Suppressor macrophage treated with lipopolysaccharide for 4 hours (primary cell): ENCODE results near the gene DNAJC6.
"Not testable (repeated sequence)": the region's sequence is repeated elsewhere in the genome, so short reads cannot be mapped to it uniquely, and the experiment has no call there.

Experiments
- DNase-seq: peaks from one replicate; pipeline ENCODE4 v3.0.0-alpha.2; 2020

DNAJC6 gene

DNA sequence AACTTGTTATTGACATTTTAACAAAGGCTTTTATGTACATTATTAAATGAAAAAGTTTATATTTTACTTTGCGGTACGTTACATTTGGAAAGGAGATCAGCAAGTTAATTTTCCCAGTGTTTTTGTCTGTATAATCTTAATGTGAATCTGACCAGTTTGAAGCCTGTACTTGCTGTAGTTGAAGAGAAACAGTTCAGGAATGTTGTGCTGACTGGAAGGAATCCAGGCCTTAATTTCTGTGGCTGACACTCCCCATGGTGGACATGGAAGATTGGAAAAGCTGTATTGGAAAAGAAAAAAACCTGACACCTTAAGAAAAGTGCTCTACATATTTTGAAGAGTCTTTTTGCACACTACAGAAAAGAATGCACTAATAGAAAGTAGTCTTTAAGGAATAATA, 126.6 kb downstream of the DNAJC6 start:
- no peak for DNase-seq

DNA sequence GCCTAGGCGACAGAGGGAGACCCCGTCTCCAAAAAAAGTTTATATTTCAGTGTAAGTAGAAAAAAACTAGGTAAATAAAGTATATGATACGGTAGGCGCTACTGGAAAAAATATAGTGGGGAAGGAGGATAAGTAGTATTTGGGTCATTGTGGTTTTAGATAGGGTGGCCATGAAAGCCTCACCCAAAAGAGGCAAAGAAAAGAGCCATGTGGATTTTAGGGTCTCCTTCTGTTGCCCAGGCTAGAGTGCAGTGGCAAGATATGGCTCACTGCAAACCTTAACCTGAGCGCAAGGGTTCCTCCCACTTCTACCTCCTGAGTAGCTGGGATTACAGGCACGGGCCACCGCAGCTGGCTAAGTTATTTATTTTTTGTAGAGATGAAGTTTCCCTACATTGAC, 128.3 kb downstream of the DNAJC6 start:
- DNase-seq = no peak

DNA sequence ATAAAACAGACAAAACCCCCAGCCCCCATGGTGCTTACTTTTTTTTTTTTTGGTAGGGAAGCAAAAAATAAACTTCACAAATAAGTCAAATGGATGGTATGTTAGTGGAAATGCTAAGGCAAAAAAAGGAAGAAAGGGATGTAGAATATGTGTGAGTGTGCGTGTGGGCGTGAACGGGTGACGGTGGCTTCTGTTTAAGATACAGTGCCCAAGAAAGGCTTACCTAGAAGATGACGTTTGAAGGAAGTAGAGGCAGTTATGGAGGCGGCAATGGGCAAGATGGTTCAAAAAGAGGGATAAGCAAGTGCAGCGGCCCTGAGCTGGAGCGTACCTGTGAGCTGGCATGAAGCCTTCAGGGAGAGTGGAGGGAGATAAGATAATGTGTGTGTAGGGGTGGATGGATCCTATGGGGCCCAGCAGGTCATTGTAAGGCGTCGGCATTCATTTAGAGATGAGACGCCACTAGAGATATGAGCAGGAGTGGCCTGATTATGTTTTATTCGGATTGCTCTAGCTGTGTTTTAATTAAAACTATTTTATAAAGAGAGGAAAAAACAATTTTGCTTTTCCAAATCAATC, 131.1 kb downstream of the DNAJC6 start:
- DNase-seq = no peak

DNA sequence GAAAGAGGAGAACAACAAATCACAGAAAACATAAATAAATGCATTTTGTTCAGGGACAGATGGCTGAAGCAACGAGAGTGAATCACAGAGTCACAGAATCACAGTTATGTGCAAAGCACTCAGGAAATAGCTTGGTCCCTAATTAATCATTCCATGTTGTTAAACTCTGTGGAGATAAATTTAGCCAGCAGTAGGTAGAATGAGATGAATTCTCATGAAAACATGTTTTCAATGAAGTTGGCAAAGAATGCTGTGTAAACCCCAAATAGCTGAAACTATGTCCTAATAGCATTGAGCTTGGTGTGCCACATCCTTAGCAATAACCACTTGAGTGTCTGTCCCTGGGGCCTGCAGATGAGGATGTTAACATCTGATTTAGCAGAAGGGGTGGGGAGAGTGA, 131.6 kb downstream of the DNAJC6 start:
- DNase-seq = no peak

DNA sequence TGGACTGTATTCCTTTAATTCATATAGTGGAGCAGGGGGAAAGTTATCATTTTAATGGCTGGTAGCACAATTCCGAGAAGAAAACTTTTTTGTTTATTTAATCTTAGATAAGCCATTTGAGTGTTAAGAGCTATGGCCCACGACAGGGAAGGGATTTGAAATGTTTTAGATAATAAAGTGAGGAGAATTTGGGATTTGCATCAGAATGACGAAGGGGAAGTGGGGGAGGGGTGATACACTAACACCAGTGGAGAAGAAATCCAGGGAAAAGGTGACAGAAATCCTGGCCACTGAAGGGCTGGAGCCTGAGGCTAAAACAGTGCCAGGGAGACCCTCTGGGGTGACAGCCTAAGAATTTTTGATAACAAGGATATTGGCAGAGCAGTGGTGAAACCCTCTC, 132.1 kb downstream of the DNAJC6 start:
- DNase-seq = no peak

DNA sequence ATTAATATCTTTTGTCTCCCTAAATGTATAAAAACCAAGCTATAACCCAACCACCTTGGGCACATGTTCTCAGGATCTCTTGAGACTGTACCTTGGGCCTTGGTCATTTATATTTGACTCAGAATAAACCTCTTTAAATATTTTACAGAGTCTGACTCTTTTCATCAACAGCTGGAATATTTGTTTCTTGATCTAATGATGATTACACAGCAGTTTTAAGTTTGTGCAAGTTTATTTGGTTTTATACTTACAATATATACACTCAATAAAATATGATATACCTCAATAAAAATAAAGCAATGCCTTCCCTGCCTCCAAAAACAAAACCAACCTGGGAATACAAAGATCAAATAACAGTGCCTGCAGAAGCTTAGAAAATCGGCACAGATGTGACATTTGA, 133.1 kb downstream of the DNAJC6 start:
- DNase-seq = no peak

DNA sequence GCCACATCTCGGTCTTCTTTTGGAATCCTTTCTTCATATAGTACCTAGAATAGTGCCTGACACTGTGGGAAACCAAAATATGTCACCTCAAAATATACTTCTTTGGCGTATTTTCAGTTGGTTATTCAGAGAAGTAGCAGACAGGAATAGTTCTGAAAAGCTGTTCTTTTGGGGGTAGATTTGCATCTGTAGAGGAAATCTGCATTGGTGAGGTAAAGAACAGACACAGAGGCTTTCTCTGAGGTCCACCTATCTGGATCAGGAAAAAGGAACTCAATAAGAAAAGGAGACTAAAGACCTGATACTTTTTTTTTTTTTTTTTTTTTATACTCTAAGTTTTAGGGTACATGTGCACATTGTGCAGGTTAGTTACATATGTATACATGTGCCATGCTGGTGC, 134.3 kb downstream of the DNAJC6 start:
- no peak for DNase-seq

DNA sequence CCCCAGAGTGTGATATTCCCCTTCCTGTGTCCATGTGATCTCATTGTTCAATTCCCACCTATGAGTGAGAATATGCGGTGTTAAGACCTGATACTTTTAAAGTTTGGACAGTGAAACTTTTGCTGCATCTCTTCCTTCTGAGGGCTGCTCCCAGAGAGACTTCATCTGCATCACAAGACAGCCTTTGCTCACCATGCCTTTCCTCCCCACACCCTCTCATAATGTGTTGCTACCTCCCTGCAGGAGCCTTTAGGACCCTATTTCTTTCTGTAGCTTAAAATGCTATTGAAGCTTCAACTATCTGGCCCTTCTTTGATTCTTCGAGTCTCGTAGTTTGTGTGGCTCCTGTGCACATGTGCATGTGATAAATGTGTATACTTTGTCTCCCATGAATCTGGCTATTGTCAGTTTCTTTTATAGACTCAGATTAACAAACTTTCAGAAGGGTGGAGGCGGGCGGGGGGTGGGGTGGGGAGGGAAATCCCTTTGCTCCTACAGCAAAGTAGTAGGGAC, 134.8 kb downstream of the DNAJC6 start:
- no peak for DNase-seq

DNA sequence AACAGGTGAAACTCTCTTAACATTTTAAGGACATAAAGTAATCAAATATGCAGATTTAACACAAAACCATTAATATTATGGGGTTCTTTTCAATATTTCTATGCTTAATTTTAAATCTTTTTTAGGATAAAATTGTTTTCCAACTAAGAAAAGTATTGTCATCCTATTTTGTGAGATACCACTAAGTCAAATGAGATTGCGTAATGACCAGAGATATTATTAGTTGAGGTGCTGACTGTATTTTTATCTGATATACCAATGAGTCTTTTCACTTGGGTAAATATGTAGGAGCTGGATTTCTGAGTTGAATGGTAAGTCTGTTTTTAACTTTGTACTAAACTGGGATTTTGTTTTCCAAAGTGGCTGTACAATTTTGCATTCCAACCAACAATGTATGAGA, 136.5 kb downstream of the DNAJC6 start:
- no peak for DNase-seq

DNA sequence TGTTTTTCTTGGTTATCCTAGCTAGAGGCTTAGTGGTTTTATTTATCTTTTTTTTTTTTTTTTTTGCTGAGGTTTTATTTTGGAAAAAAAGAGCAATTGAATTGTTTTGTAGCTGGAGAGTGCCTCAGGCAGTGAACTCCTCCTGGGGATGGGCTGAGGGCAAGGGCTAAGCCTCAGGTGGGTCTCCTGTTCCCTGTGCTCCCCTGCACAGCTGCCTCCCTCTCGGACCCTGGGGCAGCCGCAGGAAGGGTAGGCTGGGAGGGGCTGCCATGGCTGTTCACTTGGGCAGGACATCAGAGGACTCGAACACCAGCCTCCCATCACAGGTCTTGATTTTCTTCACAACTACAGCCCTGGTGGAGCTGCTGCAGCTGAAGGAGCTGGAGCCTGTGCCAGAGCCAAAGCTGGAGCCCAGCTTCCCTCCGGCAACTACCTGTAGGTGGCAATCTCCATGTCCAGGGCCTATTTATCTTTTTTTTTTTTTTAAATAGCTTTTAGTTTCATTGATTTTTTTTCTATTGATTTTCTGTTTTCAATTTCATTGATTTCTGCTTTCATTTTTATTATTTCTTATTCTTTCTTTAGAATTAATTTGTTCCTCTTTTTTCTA, 140.0 kb downstream of the DNAJC6 start:
- no peak for DNase-seq

DNA sequence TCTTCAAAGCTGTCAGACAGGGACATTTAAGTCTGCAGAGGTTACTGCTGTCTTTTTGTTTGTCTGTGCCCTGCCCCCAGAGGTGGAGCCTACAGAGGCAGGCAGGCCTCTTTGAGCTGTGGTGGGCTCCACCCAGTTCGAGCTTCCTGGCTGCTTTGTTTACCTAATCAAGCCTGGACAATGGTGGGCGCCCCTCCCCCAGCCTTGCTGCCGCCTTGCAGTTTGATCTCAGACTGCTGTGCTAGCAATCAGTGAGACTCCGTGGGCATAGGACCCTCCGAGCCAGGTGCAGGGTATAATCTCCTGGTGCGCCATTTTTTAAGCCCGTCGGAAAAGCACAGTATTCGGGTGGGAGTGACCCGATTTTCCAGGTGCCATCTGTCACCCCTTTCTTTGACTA, 146.3 kb downstream of the DNAJC6 start:
- not testable (repeated sequence) for DNase-seq

DNA sequence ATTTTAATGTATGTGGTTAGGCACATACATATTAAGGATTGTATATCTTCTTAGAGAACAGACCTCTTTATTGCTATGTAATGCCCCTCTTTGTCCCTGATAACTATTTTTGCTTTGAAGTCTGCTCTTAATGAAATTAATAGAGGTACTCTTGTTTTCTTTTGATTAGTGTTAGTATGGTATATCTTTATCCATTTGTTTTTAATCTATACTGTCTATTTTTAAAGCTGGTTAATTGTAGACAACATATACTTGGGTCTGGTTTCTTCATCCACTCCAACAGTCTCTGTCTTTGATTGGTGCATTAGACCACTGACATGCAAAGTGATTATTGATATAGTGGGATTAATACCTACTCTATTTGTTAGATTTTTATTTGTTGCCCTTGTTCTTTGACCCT, 147.1 kb downstream of the DNAJC6 start:
- DNase-seq = no peak

DNA sequence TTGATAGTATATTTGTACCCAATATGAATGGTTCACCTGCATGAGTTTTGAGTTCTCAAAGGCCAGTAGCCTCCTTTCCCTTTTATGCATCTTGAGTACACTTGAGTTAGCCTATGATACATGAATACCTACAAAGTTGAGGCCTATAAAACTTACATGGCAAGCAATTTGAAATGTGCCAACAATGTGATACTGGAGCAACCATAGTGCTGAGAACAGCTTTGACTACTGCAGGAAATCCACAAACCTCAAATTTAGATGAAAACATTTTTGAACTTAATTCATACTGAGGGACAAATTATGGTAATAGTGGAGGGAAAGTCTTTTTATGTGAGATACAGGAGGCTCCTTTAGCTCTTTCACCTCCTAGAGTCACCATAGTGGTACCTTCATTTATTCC, 148.5 kb downstream of the DNAJC6 start:
- DNase-seq = no peak

DNA sequence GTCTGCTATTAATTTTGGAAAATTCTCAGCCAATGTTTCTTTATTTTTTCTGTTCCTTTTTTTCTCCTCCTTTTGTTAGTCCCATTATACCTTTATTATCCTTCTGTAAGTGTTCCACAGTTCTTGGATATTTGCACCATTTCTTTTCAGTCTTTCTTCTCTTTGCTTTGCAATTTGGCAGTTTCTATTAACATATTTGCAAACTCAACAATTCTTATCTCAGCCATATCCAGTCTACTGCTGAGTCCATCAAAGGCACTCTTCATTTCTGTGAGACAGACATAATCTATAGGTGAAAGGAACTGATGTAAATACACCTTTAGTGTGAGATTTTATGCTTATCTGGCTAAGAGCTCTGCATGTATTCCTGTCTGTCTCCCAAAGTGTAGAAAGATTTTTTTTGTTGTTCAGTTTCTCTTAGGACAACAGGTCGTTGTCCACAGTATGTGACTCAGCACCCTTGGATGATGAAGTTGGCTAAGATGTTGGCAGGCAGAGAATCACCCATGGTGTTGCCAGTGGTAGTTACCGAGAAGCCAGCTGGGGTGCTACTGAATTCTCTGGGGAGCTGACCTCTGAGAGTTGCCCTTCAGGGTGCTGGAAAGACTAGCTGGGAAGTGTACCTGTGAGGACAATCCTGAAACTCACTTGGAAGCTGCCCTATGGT, 149.5 kb downstream of the DNAJC6 start:
- DNase-seq = no peak

DNA sequence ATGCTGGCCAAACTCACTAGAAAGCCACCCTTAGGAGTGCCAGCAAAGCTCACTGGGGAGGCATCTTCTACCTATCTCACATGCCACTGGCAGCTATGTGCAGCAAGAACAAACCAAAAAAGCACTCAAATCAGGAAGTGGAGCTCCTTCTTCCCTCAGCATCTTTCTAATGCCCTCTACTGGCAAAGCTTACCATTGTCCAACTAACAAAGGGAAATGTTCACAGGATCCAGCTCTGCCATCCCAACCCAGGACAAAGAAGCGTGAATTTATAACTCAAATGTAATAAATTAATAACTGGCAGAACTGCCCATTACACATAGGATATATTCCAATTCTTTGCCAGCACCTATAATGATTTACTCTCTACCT, 150.0 kb downstream of the DNAJC6 start:
- DNase-seq = peak; percentile 51
